GM23338 (cell line): ENCODE data around the gene PHF23. TPM values are rescaled to one million over a fixed set of nuclear protein-coding genes. Genes with fewer than 3 reads are reported as not detected.

ENCODE experiments used
- ATAC-seq: fragments of 200-7000 bp; cut with Tn5 transposase; 3 replicates; pipeline ENCODE4 v1.9.1; 2020
- DNase-seq: peaks from one replicate; pipeline ENCODE4 v3.0.0-alpha.2; 2015; ENCODE audit warnings: low spot score
- H2AFZ ChIP-seq: fragments of 200-600 bp; sonication (generic); 2 replicates; pipeline ENCODE4 v1.8.0; 2016; ENCODE audit warnings: antibody characterized with exemption, mild to moderate bottlenecking, moderate library complexity
- H3F3A ChIP-seq: fragments of 200-600 bp; sonication (generic); replicated peaks from 2 replicates; pipeline ENCODE4 v1.8.0; 2017; ENCODE audit warnings: antibody characterized with exemption, mixed run types, low read depth
- H3K27ac ChIP-seq: fragments of 200-600 bp; sonication (generic); 2 replicates; pipeline ENCODE4 v1.6.1; 2016; ENCODE audit warnings: low read depth
- H3K27me3 ChIP-seq: fragments of 200-600 bp; sonication (generic); 2 replicates; pipeline ENCODE4 v1.8.0; 2016; ENCODE audit warnings: mild to moderate bottlenecking, mixed run types, moderate library complexity; ENCODE audit not compliant: insufficient read depth
- H3K36me3 ChIP-seq: fragments of 200-600 bp; sonication (generic); 2 replicates; pipeline ENCODE4 v1.8.0; 2016; ENCODE audit warnings: mild to moderate bottlenecking; ENCODE audit not compliant: insufficient read depth
- H3K4me1 ChIP-seq: fragments of 200-600 bp; sonication (generic); 2 replicates; pipeline ENCODE4 v1.8.0; 2016; ENCODE audit warnings: mild to moderate bottlenecking, moderate library complexity; ENCODE audit not compliant: insufficient read depth
- H3K4me2 ChIP-seq: fragments of 200-600 bp; sonication (generic); 2 replicates; pipeline ENCODE4 v1.7.1; 2017; ENCODE audit warnings: mixed run types
- H3K4me3 ChIP-seq: fragments of 200-600 bp; sonication (generic); 2 replicates; pipeline ENCODE4 v1.6.1; 2016; ENCODE audit warnings: mixed run types
- H3K79me2 ChIP-seq: fragments of 200-600 bp; sonication (generic); replicated peaks from 2 replicates; pipeline ENCODE4 v1.8.0; 2017; ENCODE audit warnings: mild to moderate bottlenecking; ENCODE audit not compliant: insufficient read depth
- H3K9me2 ChIP-seq: fragments of 200-600 bp; sonication (generic); 2 replicates; pipeline ENCODE4 v1.8.0; 2017; ENCODE audit not compliant: insufficient read depth
- H4K20me1 ChIP-seq: fragments of 200-600 bp; sonication (generic); replicated peaks from 2 replicates; pipeline ENCODE4 v1.8.0; 2017; ENCODE audit warnings: mild to moderate bottlenecking; ENCODE audit not compliant: insufficient read depth
- H3K27ac Mint-ChIP-seq: 2 replicates; pipeline ENCODE4 v1.8.0; 2020; ENCODE audit warnings: inconsistent platforms, mild to moderate bottlenecking, moderate library complexity, mixed read lengths
- H3K27me3 Mint-ChIP-seq: 3 replicates; pipeline ENCODE4 v1.8.0; 2022; ENCODE audit warnings: low read depth, mild to moderate bottlenecking, moderate library complexity, mixed read lengths, inconsistent platforms; ENCODE audit not compliant: insufficient read depth, poor library complexity
- H3K36me3 Mint-ChIP-seq: 3 replicates; pipeline ENCODE4 v1.8.0; 2021; ENCODE audit warnings: low read depth, mild to moderate bottlenecking, inconsistent platforms, moderate library complexity, mixed read lengths
- H3K4me1 Mint-ChIP-seq: 3 replicates; pipeline ENCODE4 v1.8.0; 2020; ENCODE audit warnings: mild to moderate bottlenecking, inconsistent platforms, mixed read lengths
- H3K4me3 Mint-ChIP-seq: 3 replicates; pipeline ENCODE4 v1.8.0; 2021; ENCODE audit warnings: moderate library complexity, mild to moderate bottlenecking, inconsistent platforms, mixed read lengths
- H3K9me3 Mint-ChIP-seq: 3 replicates; pipeline ENCODE4 v1.8.0; 2020; ENCODE audit warnings: moderate library complexity, mild to moderate bottlenecking, inconsistent platforms, mixed read lengths
- CREB1 ChIP-seq: fragments of 250-450 bp; sonication (Bioruptor Pico); IDR thresholded peaks from 2 replicates; pipeline ENCODE4 v1.5.0; 2020; ENCODE audit warnings: low read depth, mild to moderate bottlenecking, moderate library complexity
- EZH2 ChIP-seq: fragments of 200-600 bp; sonication (generic); IDR thresholded peaks from one replicate; pipeline ENCODE4 v1.8.0; 2017; ENCODE audit warnings: antibody characterized with exemption, mild to moderate bottlenecking, low read depth; ENCODE audit not compliant: unreplicated experiment
- EZH2phosphoT487 ChIP-seq: fragments of 200-600 bp; sonication (generic); IDR thresholded peaks from one replicate; pipeline ENCODE4 v1.8.1; 2018; ENCODE audit warnings: antibody characterized with exemption; ENCODE audit not compliant: unreplicated experiment
- JUNB ChIP-seq: IDR thresholded peaks from one replicate; pipeline ENCODE4 v1.6.1; 2016; ENCODE audit warnings: antibody characterized with exemption; ENCODE audit not compliant: unreplicated experiment
- POLR2AphosphoS5 ChIP-seq: IDR thresholded peaks from 2 replicates; pipeline ENCODE4 v1.6.1; 2016; ENCODE audit warnings: antibody characterized with exemption, low read depth
- STAT1 ChIP-seq: IDR thresholded peaks from one replicate; pipeline ENCODE4 v1.6.1; 2016; ENCODE audit warnings: antibody characterized with exemption; ENCODE audit not compliant: unreplicated experiment
- ZNF114 ChIP-seq: fragments of 250-450 bp; sonication (Bioruptor Pico); IDR thresholded peaks from 2 replicates; pipeline ENCODE4 v1.5.0; 2020; ENCODE audit warnings: mild to moderate bottlenecking, moderate library complexity
- ZNF331 ChIP-seq: fragments of 250-450 bp; sonication (Bioruptor Pico); IDR thresholded peaks from 2 replicates; pipeline ENCODE4 v1.5.0; 2020; ENCODE audit warnings: low read depth, mild to moderate bottlenecking, moderate library complexity
- long read RNA-seq: library from polyadenylated mRNA; unstranded; transcript quantifications from one replicate; pipeline ENCODE4 v2.0.0, GENCODE V29; 2020; ENCODE audit not compliant: unreplicated experiment
- polyA plus RNA-seq: library from polyadenylated mRNA; unstranded; fragments of >200 nt; fragmentation: Nextera tagmentation; extraction: Ambion mirVana; gene quantifications from 2 replicates; pipeline ENCODE4 v1.2.1, GENCODE V29; 2016
- total RNA-seq: library from RNA; depleted of rRNA; stranded (reverse); fragments of >200 nt; shearing (Covaris generic); gene quantifications from 2 replicates; pipeline ENCODE4 v1.2.3, GENCODE V29; 2014; rRNA removed
- TF ChIP-seq, protein P1 (sequence below): IDR thresholded peaks from 2 replicates; pipeline ENCODE4 v1.6.1; 2016; ENCODE audit warnings: antibody characterized with exemption
- TF ChIP-seq, protein P2 (sequence below), 2 experiments: fragments of 200-600 bp in 1 of 2; sonication (generic) in 1 of 2; conservative IDR thresholded peaks; 2 replicates each; pipeline versions ENCODE4 v1.5.1 to v1.6.1; 2016 to 2017; ENCODE audit warnings: antibody characterized with exemption in 2 of 2, low read depth in 2 of 2, mild to moderate bottlenecking in 2 of 2, moderate library complexity in 1 of 2
- TF ChIP-seq, protein P3 (sequence below): IDR thresholded peaks from one replicate; pipeline ENCODE4 v1.6.1; 2018; ENCODE audit warnings: antibody characterized with exemption; ENCODE audit not compliant: unreplicated experiment

PHF23 gene
- total RNA-seq (33.2 and 51.0 TPM in 2 replicates), polyA plus RNA-seq (35.4 and 36.6 TPM in 2 replicates)
- long read RNA-seq, transcript PHF23-201 (5 exons, 2,037 nt) = major isoform, 15 of 20 reads
- long read RNA-seq, partial matches to known transcripts = 1 of 20 reads
- long read RNA-seq, other reads (novel, unspliced or antisense) = 4 of 20 reads

DNA sequence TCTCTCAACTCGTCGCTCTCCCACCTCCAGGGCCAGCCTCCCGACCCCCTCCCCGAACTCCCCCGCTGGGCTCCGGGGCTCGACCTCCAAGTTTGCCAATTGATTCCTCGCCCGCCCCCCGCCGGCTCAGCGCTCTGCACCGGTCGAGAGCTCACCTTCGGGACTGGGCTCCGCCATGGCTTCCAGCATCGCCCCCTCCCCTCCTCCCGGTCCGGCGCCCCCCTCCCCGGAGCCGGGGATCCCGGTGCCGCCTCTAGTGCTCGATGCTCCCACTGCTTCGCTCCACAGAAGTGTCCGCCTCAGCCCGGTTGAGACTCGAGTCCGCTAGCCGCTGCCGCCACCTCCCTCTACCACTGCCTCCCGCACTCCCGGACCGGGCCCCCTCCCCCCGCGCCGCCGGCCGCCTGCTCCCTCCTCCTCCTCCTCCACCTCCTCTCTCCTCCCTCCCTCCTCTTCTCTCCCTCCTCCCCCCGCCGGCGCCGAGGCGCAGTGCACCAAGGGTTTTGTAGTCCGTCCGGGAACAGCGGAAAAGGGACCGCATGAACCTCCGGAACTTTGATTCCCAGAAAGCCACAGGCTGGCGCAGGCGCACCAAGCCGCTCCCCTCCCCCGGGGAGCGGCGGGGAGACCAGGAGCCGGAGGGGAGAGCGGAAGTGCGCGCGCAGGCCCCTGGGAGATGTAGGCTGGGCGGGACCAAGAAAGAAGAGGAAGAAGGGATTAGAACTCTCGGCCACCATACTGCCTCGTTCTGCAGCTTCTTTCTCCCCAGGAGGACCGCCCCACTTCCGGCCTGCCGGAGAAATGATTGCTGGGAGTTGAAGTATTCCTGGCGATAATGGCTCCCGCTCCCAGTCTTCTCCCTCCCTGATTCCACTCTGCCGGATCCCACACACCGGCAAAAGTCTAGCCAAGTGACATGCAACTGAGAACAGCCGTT lies at the start of gene PHF23:
Gene PHF23, minus strand, starts transcription at position 367 of the 937 bp plus-strand sequence. Its CDS starts 178 bp downstream, at position 189.
- peak within 1 kb of the TSS; percentile 87 for H3K4me3 Mint-ChIP-seq
- peaks cover 2% of the 10 kb centered on the region for H3K9me3 Mint-ChIP-seq
- peak within 1 kb of the TSS; percentile 99 for H3K4me3 ChIP-seq
- H3K36me3 Mint-ChIP-seq = peaks cover 59% of the 10 kb centered on the region
- DNase-seq (peak; percentile 100), ATAC-seq (peak; percentile 61)
- H3K9me2 ChIP-seq = no peaks in the 10 kb centered on the region
- TF ChIP-seq ZNF331 (CRISPR knock-in tag) = no peak
- TF ChIP-seq POLR2AphosphoS5 = peak; percentile 44; the same call in 1 of the 2 replicates
- TF ChIP-seq, protein P1, sequence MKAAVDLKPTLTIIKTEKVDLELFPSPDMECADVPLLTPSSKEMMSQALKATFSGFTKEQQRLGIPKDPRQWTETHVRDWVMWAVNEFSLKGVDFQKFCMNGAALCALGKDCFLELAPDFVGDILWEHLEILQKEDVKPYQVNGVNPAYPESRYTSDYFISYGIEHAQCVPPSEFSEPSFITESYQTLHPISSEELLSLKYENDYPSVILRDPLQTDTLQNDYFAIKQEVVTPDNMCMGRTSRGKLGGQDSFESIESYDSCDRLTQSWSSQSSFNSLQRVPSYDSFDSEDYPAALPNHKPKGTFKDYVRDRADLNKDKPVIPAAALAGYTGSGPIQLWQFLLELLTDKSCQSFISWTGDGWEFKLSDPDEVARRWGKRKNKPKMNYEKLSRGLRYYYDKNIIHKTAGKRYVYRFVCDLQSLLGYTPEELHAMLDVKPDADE = peak; percentile 99
- TF ChIP-seq CREB1 (CRISPR knock-in tag) = peak; percentile 59
- TF ChIP-seq, protein P2, sequence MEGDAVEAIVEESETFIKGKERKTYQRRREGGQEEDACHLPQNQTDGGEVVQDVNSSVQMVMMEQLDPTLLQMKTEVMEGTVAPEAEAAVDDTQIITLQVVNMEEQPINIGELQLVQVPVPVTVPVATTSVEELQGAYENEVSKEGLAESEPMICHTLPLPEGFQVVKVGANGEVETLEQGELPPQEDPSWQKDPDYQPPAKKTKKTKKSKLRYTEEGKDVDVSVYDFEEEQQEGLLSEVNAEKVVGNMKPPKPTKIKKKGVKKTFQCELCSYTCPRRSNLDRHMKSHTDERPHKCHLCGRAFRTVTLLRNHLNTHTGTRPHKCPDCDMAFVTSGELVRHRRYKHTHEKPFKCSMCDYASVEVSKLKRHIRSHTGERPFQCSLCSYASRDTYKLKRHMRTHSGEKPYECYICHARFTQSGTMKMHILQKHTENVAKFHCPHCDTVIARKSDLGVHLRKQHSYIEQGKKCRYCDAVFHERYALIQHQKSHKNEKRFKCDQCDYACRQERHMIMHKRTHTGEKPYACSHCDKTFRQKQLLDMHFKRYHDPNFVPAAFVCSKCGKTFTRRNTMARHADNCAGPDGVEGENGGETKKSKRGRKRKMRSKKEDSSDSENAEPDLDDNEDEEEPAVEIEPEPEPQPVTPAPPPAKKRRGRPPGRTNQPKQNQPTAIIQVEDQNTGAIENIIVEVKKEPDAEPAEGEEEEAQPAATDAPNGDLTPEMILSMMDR (conservative IDR thresholded peaks at IDR 0.05; ENCODE audit: low read depth in 2 of 2) = no peak
- no peak for TF ChIP-seq ZNF114 (CRISPR knock-in tag)
- no peak for TF ChIP-seq STAT1
- H4K20me1 ChIP-seq = peaks cover 17% of the 10 kb centered on the region
- peaks cover 40% of the 10 kb centered on the region for H3K4me1 Mint-ChIP-seq
- no peak within 1 kb of the TSS for H2AFZ ChIP-seq
- H3K36me3 ChIP-seq = peaks cover 19% of the 10 kb centered on the region
- peaks cover 35% of the 10 kb centered on the region for H3K27me3 Mint-ChIP-seq
- H3K27ac Mint-ChIP-seq = peak within 1 kb of the TSS; percentile 98
- peaks cover 44% of the 10 kb centered on the region for H3K79me2 ChIP-seq
- H3K4me2 ChIP-seq = peak within 1 kb of the TSS; percentile 92
- H3F3A ChIP-seq = peaks cover 43% of the 10 kb centered on the region
- no peaks in the 10 kb centered on the region for H3K27me3 ChIP-seq
- peak within 1 kb of the TSS; percentile 93; the same call in 1 of the 2 replicates for H3K27ac ChIP-seq
- H3K4me1 ChIP-seq = peaks cover 19% of the 10 kb centered on the region

DNA sequence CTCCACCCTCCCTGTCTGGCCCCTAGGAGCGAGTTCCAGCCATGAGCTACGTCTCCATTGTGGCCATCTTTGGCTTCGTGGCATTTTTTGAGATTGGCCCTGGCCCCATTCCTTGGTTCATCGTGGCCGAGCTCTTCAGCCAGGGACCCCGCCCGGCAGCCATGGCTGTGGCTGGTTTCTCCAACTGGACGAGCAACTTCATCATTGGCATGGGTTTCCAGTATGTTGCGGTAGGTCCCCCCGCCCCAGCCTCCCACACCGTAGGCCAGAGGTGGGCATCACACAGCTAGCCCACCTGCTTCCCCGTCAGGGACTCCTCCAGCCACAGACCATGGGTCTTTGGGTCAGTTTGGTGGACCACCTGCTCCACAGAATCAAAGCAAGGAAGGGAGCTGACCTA lies 46.4 kb upstream of the PHF23 start:
- H3K27ac ChIP-seq = no peak overlapping the region
- no peaks in the 10 kb centered on the region; the same call in 1 of the 3 replicates for H3K9me3 Mint-ChIP-seq
- DNase-seq (no peak), ATAC-seq (no peak)
- H3K4me3 Mint-ChIP-seq = no peak overlapping the region
- peaks cover 5% of the 10 kb centered on the region; the same call in 1 of the 2 replicates for H3K36me3 ChIP-seq
- no peak overlapping the region for H3K4me3 ChIP-seq
- peaks cover 4% of the 10 kb centered on the region; the same call in 1 of the 2 replicates for H3K4me1 ChIP-seq
- H3K27me3 Mint-ChIP-seq = peaks cover 20% of the 10 kb centered on the region
- no peak overlapping the region for H3K4me2 ChIP-seq
- no peaks in the 10 kb centered on the region for H3K79me2 ChIP-seq
- H3K9me2 ChIP-seq = no peaks in the 10 kb centered on the region
- no peak overlapping the region for H3K27ac Mint-ChIP-seq
- H3K4me1 Mint-ChIP-seq = peaks cover 27% of the 10 kb centered on the region
- peaks cover 3% of the 10 kb centered on the region; the same call in 1 of the 2 replicates for H4K20me1 ChIP-seq
- H3K36me3 Mint-ChIP-seq = peaks cover 18% of the 10 kb centered on the region
- H3K27me3 ChIP-seq = peaks cover 10% of the 10 kb centered on the region
- 0 out of 2 replicates have a peak, but pooled peaks cover 3% of the 10 kb centered on the region for H3F3A ChIP-seq
- no peak overlapping the region for H2AFZ ChIP-seq
- TF ChIP-seq ZNF114 (CRISPR knock-in tag) (no peak), EZH2phosphoT487 (no peak), JUNB (no peak), ZNF331 (CRISPR knock-in tag) (no peak), EZH2 (no peak), CREB1 (CRISPR knock-in tag) (no peak), STAT1 (no peak)
- TF ChIP-seq, protein P1 = no peak
- TF ChIP-seq, protein P3, sequence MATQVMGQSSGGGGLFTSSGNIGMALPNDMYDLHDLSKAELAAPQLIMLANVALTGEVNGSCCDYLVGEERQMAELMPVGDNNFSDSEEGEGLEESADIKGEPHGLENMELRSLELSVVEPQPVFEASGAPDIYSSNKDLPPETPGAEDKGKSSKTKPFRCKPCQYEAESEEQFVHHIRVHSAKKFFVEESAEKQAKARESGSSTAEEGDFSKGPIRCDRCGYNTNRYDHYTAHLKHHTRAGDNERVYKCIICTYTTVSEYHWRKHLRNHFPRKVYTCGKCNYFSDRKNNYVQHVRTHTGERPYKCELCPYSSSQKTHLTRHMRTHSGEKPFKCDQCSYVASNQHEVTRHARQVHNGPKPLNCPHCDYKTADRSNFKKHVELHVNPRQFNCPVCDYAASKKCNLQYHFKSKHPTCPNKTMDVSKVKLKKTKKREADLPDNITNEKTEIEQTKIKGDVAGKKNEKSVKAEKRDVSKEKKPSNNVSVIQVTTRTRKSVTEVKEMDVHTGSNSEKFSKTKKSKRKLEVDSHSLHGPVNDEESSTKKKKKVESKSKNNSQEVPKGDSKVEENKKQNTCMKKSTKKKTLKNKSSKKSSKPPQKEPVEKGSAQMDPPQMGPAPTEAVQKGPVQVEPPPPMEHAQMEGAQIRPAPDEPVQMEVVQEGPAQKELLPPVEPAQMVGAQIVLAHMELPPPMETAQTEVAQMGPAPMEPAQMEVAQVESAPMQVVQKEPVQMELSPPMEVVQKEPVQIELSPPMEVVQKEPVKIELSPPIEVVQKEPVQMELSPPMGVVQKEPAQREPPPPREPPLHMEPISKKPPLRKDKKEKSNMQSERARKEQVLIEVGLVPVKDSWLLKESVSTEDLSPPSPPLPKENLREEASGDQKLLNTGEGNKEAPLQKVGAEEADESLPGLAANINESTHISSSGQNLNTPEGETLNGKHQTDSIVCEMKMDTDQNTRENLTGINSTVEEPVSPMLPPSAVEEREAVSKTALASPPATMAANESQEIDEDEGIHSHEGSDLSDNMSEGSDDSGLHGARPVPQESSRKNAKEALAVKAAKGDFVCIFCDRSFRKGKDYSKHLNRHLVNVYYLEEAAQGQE = no peak
